ENCODE results near the gene FNBP1L. TPM values are rescaled to one million over a fixed set of nuclear protein-coding genes. Genes with fewer than 3 reads are reported as not detected.

Gene FNBP1L
- total RNA-seq (2014; rRNA removed; shearing (Covaris generic)), result 5.6 and 9.2 TPM in 2 replicates

- in situ Hi-C loops (cut with HindIII; ENCODE audit: low sequenced_read_pairs), result no loop called here
- peak; percentile 71 for DNase-seq (ENCODE audit: low spot score)
These were observed at the start of gene FNBP1L for GRCh38 chr1:93447481-93448291. TSS of gene FNBP1L (plus strand) at chr1:93448118. CDS start at chr1:93448282, 164 bp downstream.

GRCh38 chr1:93399781-93400180, 48.1 kb upstream of the FNBP1L start:
- DNase-seq (ENCODE audit: low spot score), result no peak

GRCh38 chr1:93408203-93408602, 39.7 kb upstream of the FNBP1L start:
- in situ Hi-C loops (cut with HindIII; ENCODE audit: low sequenced_read_pairs), result no loop called here

More at GRCh38 chr1:93399781-93400180, 48.1 kb upstream of the FNBP1L start:
- in situ Hi-C loops (cut with HindIII; ENCODE audit: low sequenced_read_pairs), result no loop called here

GRCh38 chr1:93411000-93411399, 36.9 kb upstream of the FNBP1L start:
- in situ Hi-C loops (cut with HindIII; ENCODE audit: low sequenced_read_pairs), result no loop called here
- DNase-seq (ENCODE audit: low spot score), result no peak

More at GRCh38 chr1:93408203-93408602, 39.7 kb upstream of the FNBP1L start:
- DNase-seq (ENCODE audit: low spot score), result no peak

GRCh38 chr1:93414749-93415148, 33.2 kb upstream of the FNBP1L start:
- DNase-seq (ENCODE audit: low spot score), result no peak
- in situ Hi-C loops (cut with HindIII; ENCODE audit: low sequenced_read_pairs), result no loop called here

GRCh38 chr1:93415296-93415695, 32.6 kb upstream of the FNBP1L start:
- DNase-seq (ENCODE audit: low spot score), result no peak
- in situ Hi-C loops (cut with HindIII; ENCODE audit: low sequenced_read_pairs), result no loop called here

- no peak for DNase-seq (ENCODE audit: low spot score)
- in situ Hi-C loops (cut with HindIII; ENCODE audit: low sequenced_read_pairs), result no loop called here
These were observed 31.7 kb upstream of the FNBP1L start for GRCh38 chr1:93416183-93416582.

- in situ Hi-C loops (cut with HindIII; ENCODE audit: low sequenced_read_pairs), result no loop called here
- DNase-seq (ENCODE audit: low spot score), result no peak
These were observed 28.6 kb upstream of the FNBP1L start for GRCh38 chr1:93419344-93419743.

- in situ Hi-C loops (cut with HindIII; ENCODE audit: low sequenced_read_pairs), result no loop called here
- no peak for DNase-seq (ENCODE audit: low spot score)
These were observed 27.5 kb upstream of the FNBP1L start for GRCh38 chr1:93420400-93420799.

- DNase-seq (ENCODE audit: low spot score), result no peak
- in situ Hi-C loops (cut with HindIII; ENCODE audit: low sequenced_read_pairs), result no loop called here
These were observed 21.7 kb upstream of the FNBP1L start for GRCh38 chr1:93426181-93426580.

- in situ Hi-C loops (cut with HindIII; ENCODE audit: low sequenced_read_pairs), result no loop called here
- no peak for DNase-seq (ENCODE audit: low spot score)
These were observed 20.3 kb upstream of the FNBP1L start for GRCh38 chr1:93427656-93428055.

GRCh38 chr1:93433407-93433961, 14.4 kb upstream of the FNBP1L start:
- DNase-seq (ENCODE audit: low spot score), result no peak
- in situ Hi-C loops (cut with HindIII; ENCODE audit: low sequenced_read_pairs), result no loop called here

- DNase-seq (ENCODE audit: low spot score), result no peak
- in situ Hi-C loops (cut with HindIII; ENCODE audit: low sequenced_read_pairs), result no loop called here
These were observed 13.8 kb upstream of the FNBP1L start for GRCh38 chr1:93434088-93434487.

- no peak for DNase-seq (ENCODE audit: low spot score)
- in situ Hi-C loops (cut with HindIII; ENCODE audit: low sequenced_read_pairs), result no loop called here
These were observed 12.9 kb upstream of the FNBP1L start for GRCh38 chr1:93434987-93435386.

GRCh38 chr1:93435443-93435842, 12.5 kb upstream of the FNBP1L start:
- in situ Hi-C loops (cut with HindIII; ENCODE audit: low sequenced_read_pairs), result no loop called here

GRCh38 chr1:93436496-93436895, 11.4 kb upstream of the FNBP1L start:
- no peak for DNase-seq (ENCODE audit: low spot score)
- in situ Hi-C loops (cut with HindIII; ENCODE audit: low sequenced_read_pairs), result no loop called here

More at GRCh38 chr1:93435443-93435842, 12.5 kb upstream of the FNBP1L start:
- no peak for DNase-seq (ENCODE audit: low spot score)

- peak; percentile 64 for DNase-seq (ENCODE audit: low spot score)
- in situ Hi-C loops (cut with HindIII; ENCODE audit: low sequenced_read_pairs), result no loop called here
These were observed 9.8 kb upstream of the FNBP1L start for GRCh38 chr1:93437976-93438605.

GRCh38 chr1:93438716-93439115, 9.2 kb upstream of the FNBP1L start:
- DNase-seq (ENCODE audit: low spot score), result no peak
- in situ Hi-C loops (cut with HindIII; ENCODE audit: low sequenced_read_pairs), result no loop called here

GRCh38 chr1:93440272-93440671, 7.6 kb upstream of the FNBP1L start:
- in situ Hi-C loops (cut with HindIII; ENCODE audit: low sequenced_read_pairs), result no loop called here
- DNase-seq (ENCODE audit: low spot score), result no peak

- in situ Hi-C loops (cut with HindIII; ENCODE audit: low sequenced_read_pairs), result no loop called here
- DNase-seq (ENCODE audit: low spot score), result no peak
These were observed 7.2 kb upstream of the FNBP1L start for GRCh38 chr1:93440706-93441105.
